ENCODE results near the gene PRUNE1.

The PRUNE1 gene

GRCh38 chr1:151043163-151043562 lies 34.9 kb downstream of the PRUNE1 start:
- DNase-seq: no peak
- intact Hi-C loops (cut with DNase I): no loop called here

GRCh38 chr1:151047591-151047924 lies 39.3 kb downstream of the PRUNE1 start, which contains the start of gene C1orf56:
Gene C1orf56, plus strand, starts transcription at chr1:151047751. Its CDS starts 97 bp downstream, at chr1:151047848.
- DNase-seq: peak; percentile 47 to 95 (median 72)
- intact Hi-C loops (cut with DNase I): loop anchor here (5.0 kb wide), 2 partner anchors 40 to 120 kb away; partner anchors contain the start of genes MINDY1, PRUNE1 and SETDB1

- intact Hi-C loops (cut with DNase I): loop anchor here (5.0 kb wide), 2 partner anchors 41 to 121 kb away; partner anchors contain the start of genes MINDY1, PRUNE1 and SETDB1
- DNase-seq: peak; percentile 53 to 95 (median 67)
Observed at GRCh38 chr1:151047925-151048644, 39.8 kb downstream of the PRUNE1 start.

- no peak for DNase-seq
- intact Hi-C loops (cut with DNase I): loop anchor here (5.0 kb wide), 2 partner anchors 41 to 121 kb away; partner anchors contain the start of genes MINDY1, PRUNE1 and SETDB1
Observed at GRCh38 chr1:151048645-151049032, 40.4 kb downstream of the PRUNE1 start.

GRCh38 chr1:151049458-151049857 lies 41.2 kb downstream of the PRUNE1 start:
- intact Hi-C loops (cut with DNase I): loop anchor here (5.0 kb wide), 2 partner anchors 42 to 122 kb away; partner anchors contain the start of genes MINDY1, PRUNE1 and SETDB1
- no peak for DNase-seq

- intact Hi-C loops (cut with DNase I): no loop called here
- DNase-seq: no peak
Observed at GRCh38 chr1:151050051-151050688, 41.9 kb downstream of the PRUNE1 start.

GRCh38 chr1:151051356-151052009 lies 43.2 kb downstream of the PRUNE1 start:
- DNase-seq: no peak
- intact Hi-C loops (cut with DNase I): no loop called here

GRCh38 chr1:151054971-151055547 lies 46.8 kb downstream of the PRUNE1 start:
- intact Hi-C loops (cut with DNase I): no loop called here
- DNase-seq: no peak

GRCh38 chr1:151055581-151055980 lies 47.3 kb downstream of the PRUNE1 start:
- no peak for DNase-seq
- intact Hi-C loops (cut with DNase I): no loop called here

- no peak for DNase-seq
- intact Hi-C loops (cut with DNase I): loop anchor here (2.0 kb wide), 1 partner anchor 15 kb away; the partner anchor contains the start of gene GABPB2
Observed at GRCh38 chr1:151056149-151056548, 47.9 kb downstream of the PRUNE1 start.

GRCh38 chr1:151058692-151059091 lies 50.4 kb downstream of the PRUNE1 start:
- intact Hi-C loops (cut with DNase I): no loop called here
- DNase-seq: peak in 4 of 10 donors; percentile 6 to 74 (median 28)

- intact Hi-C loops (cut with DNase I): no loop called here
- peak; percentile 67 to 97 (median 80) for DNase-seq
Observed at GRCh38 chr1:151059109-151060006, 51.1 kb downstream of the PRUNE1 start, which contains the start of gene CDC42SE1. Gene CDC42SE1, minus strand, starts transcription at chr1:151059622. Its CDS starts 3,892 bp downstream, at chr1:151055730.

- DNase-seq: peak; percentile 40 to 92 (median 70)
- intact Hi-C loops (cut with DNase I): no loop called here
Observed at GRCh38 chr1:151060007-151060656, 51.9 kb downstream of the PRUNE1 start, which contains the start of gene MLLT11. Gene MLLT11, plus strand, starts transcription at chr1:151060397. Its CDS starts 6,828 bp downstream, at chr1:151067225.

GRCh38 chr1:151060657-151061421 lies 52.6 kb downstream of the PRUNE1 start:
- peak in 1 of 10 donors; percentile 13 for DNase-seq
- intact Hi-C loops (cut with DNase I): no loop called here

- DNase-seq: no peak
- intact Hi-C loops (cut with DNase I): no loop called here
Observed at GRCh38 chr1:151061704-151062103, 53.5 kb downstream of the PRUNE1 start.

- intact Hi-C loops (cut with DNase I): no loop called here
- no peak for DNase-seq
Observed at GRCh38 chr1:151062741-151063371, 54.6 kb downstream of the PRUNE1 start.

- intact Hi-C loops (cut with DNase I): no loop called here
- DNase-seq: no peak
Observed at GRCh38 chr1:151065089-151065645, 56.9 kb downstream of the PRUNE1 start.

Data from posterior cingulate gyrus (tissue), 11 donors.